WTC11 (cell line): Measurements from ENCODE around the gene NKPD1. TPM values are rescaled to one million over a fixed set of nuclear protein-coding genes. Genes with fewer than 3 reads are reported as not detected.
A peak's percentile ranks its signal among the peaks of the same experiment; 100 is the strongest.

Experiments used
- ATAC-seq: fragments of 200-7000 bp; cut with Tn5 transposase; 2 replicates; pipeline ENCODE4 v1.10.0; 2021; ENCODE audit warnings: mild to moderate bottlenecking, moderate library complexity
- CTCF ChIA-PET: fragments of 300-600 bp; sonication (Branson Sonifier 250); formaldehyde crosslinking; loops from one replicate; lab custom pipeline; 2021; ENCODE audit warnings: antibody characterized with exemption; lab: Charles Lee
- POLR2A ChIA-PET: fragments of 350-600 bp; sonication (Branson Sonifier 250); formaldehyde crosslinking; loops from one replicate; lab custom pipeline; 2021; ENCODE audit warnings: antibody characterized with exemption; lab: Charles Lee
- DNase-seq: peaks from one replicate; pipeline ENCODE4 v3.0.0; 2021; ENCODE audit warnings: low spot score
- H3K27ac Mint-ChIP-seq: 2 replicates; pipeline ENCODE4 v1.8.0; 2021; ENCODE audit warnings: mixed read lengths
- H3K27me3 Mint-ChIP-seq: 2 replicates; pipeline ENCODE4 v1.8.0; 2021; ENCODE audit warnings: low read depth, mild to moderate bottlenecking, moderate library complexity, mixed read lengths
- H3K36me3 Mint-ChIP-seq: 2 replicates; pipeline ENCODE4 v1.8.0; 2021; ENCODE audit warnings: mixed read lengths
- H3K4me1 Mint-ChIP-seq: 2 replicates; pipeline ENCODE4 v1.8.0; 2022; ENCODE audit warnings: mixed read lengths
- H3K4me3 Mint-ChIP-seq: 2 replicates; pipeline ENCODE4 v1.8.0; 2021; ENCODE audit warnings: mild to moderate bottlenecking, moderate library complexity, mixed read lengths
- H3K9me3 Mint-ChIP-seq: 2 replicates; pipeline ENCODE4 v1.8.0; 2021; ENCODE audit warnings: mixed read lengths
- AR ChIP-seq: fragments of 250-450 bp; sonication (Bioruptor Pico); IDR thresholded peaks from 2 replicates; pipeline ENCODE4 v1.9.0; 2021; ENCODE audit warnings: mild to moderate bottlenecking
- ATF1 ChIP-seq: sonication (generic); formaldehyde crosslinking; IDR thresholded peaks from 2 replicates; pipeline ENCODE4 v1.8.1; 2023; ENCODE audit warnings: mild to moderate bottlenecking, moderate library complexity, missing genetic modification reagents
- ATF2 ChIP-seq: sonication (generic); formaldehyde crosslinking; IDR thresholded peaks from 2 replicates; pipeline ENCODE4 v1.8.1; 2022; ENCODE audit warnings: low read depth, missing genetic modification reagents, borderline replicate concordance
- GABPB1 ChIP-seq: sonication (generic); formaldehyde crosslinking; IDR thresholded peaks from 2 replicates; pipeline ENCODE4 v1.8.1; 2023; ENCODE audit warnings: mild to moderate bottlenecking, missing genetic modification reagents
- GTF2I ChIP-seq: fragments of 250-450 bp; sonication (Bioruptor Pico); conservative IDR thresholded peaks from 2 replicates; pipeline ENCODE4 v1.4.0; 2021; ENCODE audit warnings: mild to moderate bottlenecking
- IRF2 ChIP-seq: sonication (generic); formaldehyde crosslinking; IDR thresholded peaks from 2 replicates; pipeline ENCODE4 v1.8.0; 2022; ENCODE audit warnings: low read depth, missing genetic modification reagents, borderline replicate concordance
- JAZF1 ChIP-seq: fragments of 250-450 bp; sonication (Bioruptor Pico); IDR thresholded peaks from 2 replicates; pipeline ENCODE4 v1.9.0; 2021; ENCODE audit warnings: moderate library complexity, mild to moderate bottlenecking, inconsistent platforms
- JUN ChIP-seq: sonication (generic); formaldehyde crosslinking; IDR thresholded peaks from 2 replicates; pipeline ENCODE4 v1.8.0; 2023; ENCODE audit warnings: mild to moderate bottlenecking, missing genetic modification reagents
- NR3C1 ChIP-seq: sonication (generic); formaldehyde crosslinking; conservative IDR thresholded peaks from 2 replicates; pipeline ENCODE4 v1.8.1; 2023; ENCODE audit warnings: low read depth, mild to moderate bottlenecking, missing genetic modification reagents
- OVOL2 ChIP-seq: fragments of 250-450 bp; sonication (Bioruptor Pico); IDR thresholded peaks from 2 replicates; pipeline ENCODE4 v1.9.0; 2021; ENCODE audit warnings: mild to moderate bottlenecking, borderline replicate concordance
- PREB ChIP-seq: sonication (generic); formaldehyde crosslinking; IDR thresholded peaks from 2 replicates; pipeline ENCODE4 v1.8.1; 2022; ENCODE audit warnings: mild to moderate bottlenecking, missing genetic modification reagents, moderate library complexity, borderline replicate concordance
- STAT6 ChIP-seq: sonication (generic); formaldehyde crosslinking; conservative IDR thresholded peaks from 2 replicates; pipeline ENCODE4 v1.8.1; 2023; ENCODE audit warnings: mild to moderate bottlenecking, low read depth, missing genetic modification reagents, moderate library complexity
- TEAD1 ChIP-seq: sonication (generic); formaldehyde crosslinking; IDR thresholded peaks from 2 replicates; pipeline ENCODE4 v1.8.0; 2022; ENCODE audit warnings: mild to moderate bottlenecking, missing genetic modification reagents
- USF1 ChIP-seq: sonication (generic); formaldehyde crosslinking; IDR thresholded peaks from 2 replicates; pipeline ENCODE4 v1.8.0; 2022; ENCODE audit warnings: mild to moderate bottlenecking, missing genetic modification reagents
- ZBTB43 ChIP-seq: sonication (generic); formaldehyde crosslinking; IDR thresholded peaks from 2 replicates; pipeline ENCODE4 v1.8.1; 2023; ENCODE audit warnings: mild to moderate bottlenecking, missing genetic modification reagents
- ZMAT4 ChIP-seq: fragments of 250-450 bp; sonication (Bioruptor Pico); IDR thresholded peaks from 2 replicates; pipeline ENCODE4 v1.9.0; 2021; ENCODE audit warnings: mild to moderate bottlenecking
- ZNF317 ChIP-seq: sonication (generic); formaldehyde crosslinking; IDR thresholded peaks from 2 replicates; pipeline ENCODE4 v1.8.1; 2023; ENCODE audit warnings: low read depth, mild to moderate bottlenecking, moderate library complexity, missing genetic modification reagents, borderline replicate concordance
- ZNF423 ChIP-seq: fragments of 250-450 bp; sonication (Bioruptor Pico); IDR thresholded peaks from 2 replicates; pipeline ENCODE4 v2.1.2; 2022; ENCODE audit warnings: mild to moderate bottlenecking, moderate library complexity
- ZSCAN18 ChIP-seq: fragments of 250-450 bp; sonication (Bioruptor Pico); IDR thresholded peaks from 2 replicates; pipeline ENCODE4 v2.1.2; 2022; ENCODE audit warnings: mild to moderate bottlenecking, moderate library complexity
- total RNA-seq: library from RNA; stranded (reverse); gene quantifications from 3 replicates; pipeline ENCODE4 v1.2.3, GENCODE V29; 2021

The NKPD1 gene
- total RNA-seq, 1 experiment from 2014 or later: 0.57 TPM

- no peak for DNase-seq
- Mint-ChIP-seq H3K4me1 (peaks cover 7% of the 10 kb centered on the region), H3K27ac (no peak overlapping the region), H3K9me3 (no peaks in the 10 kb centered on the region), H3K27me3 (no peaks in the 10 kb centered on the region), H3K4me3 (no peak overlapping the region), H3K36me3 (no peaks in the 10 kb centered on the region)
- no peak for TF ChIP-seq OVOL2
- no peak for TF ChIP-seq ZBTB43 (CRISPR knock-in tag)
- no peak for TF ChIP-seq NR3C1 (CRISPR knock-in tag)
- ChIA-PET POLR2A (no interaction called here), CTCF (interaction anchor here (0.7 kb wide), 2 partner anchors 17 to 134 kb away, joined by 3 read pairs; no protein-coding TSS in a partner anchor)
- no peak for ATAC-seq
Observed at GRCh38 chr19:45122832-45123231, 38.0 kb downstream of the NKPD1 start.

GRCh38 chr19:45121827-45122345 is 38.9 kb downstream of the NKPD1 start:
- peaks cover 10% of the 10 kb centered on the region for H3K4me1 Mint-ChIP-seq
- TF ChIP-seq ZNF423 (no peak), ZNF317 (CRISPR knock-in tag) (no peak), TEAD1 (CRISPR knock-in tag) (no peak), ZSCAN18 (CRISPR knock-in tag) (no peak), STAT6 (CRISPR knock-in tag) (no peak), GTF2I (CRISPR knock-in tag) (no peak), PREB (no peak), JUN (CRISPR knock-in tag) (no peak), ATF1 (CRISPR knock-in tag) (no peak), ZMAT4 (CRISPR knock-in tag) (no peak), GABPB1 (CRISPR knock-in tag) (no peak), JAZF1 (CRISPR knock-in tag) (no peak), USF1 (CRISPR knock-in tag) (no peak), AR (CRISPR knock-in tag) (no peak), ATF2 (CRISPR knock-in tag) (no peak), IRF2 (CRISPR knock-in tag) (no peak)
- TF ChIP-seq, all 79 proteins: peak for 0
- no peaks in the 10 kb centered on the region for H3K9me3 Mint-ChIP-seq
- H3K36me3 Mint-ChIP-seq: no peaks in the 10 kb centered on the region
- ATAC-seq (no peak), DNase-seq (no peak)
- peak overlapping the region; percentile 65; the same call in 1 of the 2 replicates for H3K27ac Mint-ChIP-seq
- no peaks in the 10 kb centered on the region for H3K27me3 Mint-ChIP-seq
- ChIA-PET CTCF (no interaction called here), POLR2A (no interaction called here)
- no peak overlapping the region for H3K4me3 Mint-ChIP-seq
